Esophagus squamous epithelium (tissue), 5 donors: ENCODE results near the gene RASL11B. TPM values are rescaled to one million over a fixed set of nuclear protein-coding genes. Genes with fewer than 3 reads are reported as not detected.
"Not testable (repeated sequence)": the region's sequence is repeated elsewhere in the genome, so short reads cannot be mapped to it uniquely, and the experiment has no call there.

Source experiments
- DNase-seq: peaks from one replicate; lab custom pipeline; 2025; lab: John Stamatoyannopoulos, UW
- H3K27ac ChIP-seq, 4 donors: fragments of 200-600 bp; sonication (generic); one replicate each; pipeline ENCODE4 v1.5.1; 2016 to 2019; ENCODE audit warnings: mild to moderate bottlenecking in 1 of 4
- H3K27me3 ChIP-seq, 4 donors: fragments of 200-600 bp; sonication (generic); 1 replicate in 3 of 4; 2 replicates in 1 of 4; pipeline versions ENCODE4 v1.5.1 to v1.6.0; 2017 to 2021; ENCODE audit warnings: antibody characterized with exemption in 1 of 4
- H3K36me3 ChIP-seq, 3 donors: fragments of 200-600 bp; sonication (generic); one replicate each; pipeline ENCODE4 v1.5.1; 2016 to 2019
- H3K4me1 ChIP-seq, 3 donors: fragments of 200-600 bp; sonication (generic); one replicate each; pipeline ENCODE4 v1.5.1; 2017 to 2019
- H3K4me3 ChIP-seq, 4 donors: fragments of 200-600 bp; sonication (generic); 1 replicate in 3 of 4; 2 replicates in 1 of 4; pipeline ENCODE4 v1.5.1; 2016 to 2019; ENCODE audit warnings: mild to moderate bottlenecking in 2 of 4, moderate library complexity in 1 of 4
- H3K9me3 ChIP-seq, 3 donors: fragments of 200-600 bp; sonication (generic); one replicate each; pipeline ENCODE4 v1.5.1; 2016 to 2019
- CTCF ChIP-seq, 6 experiments: fragments of 450-650 bp in 4 of 6; fragments of 200-600 bp in 2 of 6; sonication (generic) in 2 of 6; IDR thresholded peaks; one replicate each; pipeline ENCODE4 v1.5.1; 2016 to 2019; ENCODE audit warnings: antibody characterized with exemption in 6 of 6, mild to moderate bottlenecking in 4 of 6, moderate library complexity in 4 of 6
- POLR2A ChIP-seq, 4 donors: fragments of 450-650 bp; IDR thresholded peaks; one replicate each; pipeline ENCODE4 v1.6.1; 2017; ENCODE audit warnings: antibody characterized with exemption in 4 of 4, mild to moderate bottlenecking in 4 of 4, moderate library complexity in 3 of 4
- WGBS, 2 donors: methylation state at CpG; one replicate each; pipeline ENCODE4 v1.1.5; 2018; 5-methylcytosine and 5-hydroxymethylcytosine counted together
- intact Hi-C: fragments of 100-400 bp; cut with DNase I; formaldehyde crosslinking; loops from one replicate; pipeline ENCODE4 v1.15.0; 2022
- total RNA-seq, 4 donors: library from RNA; depleted of rRNA; stranded (reverse); fragments of >200 nt; gene quantifications; one replicate each; pipeline ENCODE4 v1.1.0, GENCODE V29; 2016
- donor health status: DM: yes; HTN: yes; CAD: no.

The RASL11B gene
- total RNA-seq, 4 donors from 2014 or later, result 0.15 to 0.97 (median 0.83) TPM

- TF ChIP-seq POLR2A (IDR thresholded peaks at IDR 0.05), result no peak
- no peak for TF ChIP-seq CTCF (IDR thresholded peaks at IDR 0.05)
- no peaks in the 10 kb centered on the region for H3K27me3 ChIP-seq
- H3K9me3 ChIP-seq, result no peaks in the 10 kb centered on the region
- H3K4me1 ChIP-seq, result peaks cover 9 to 29% (median 21%) of the 10 kb centered on the region in 3 donors
- no peak overlapping the region for H3K4me3 ChIP-seq
- intact Hi-C loops, result no loop called here
- 85 to 89% methylated on average over 6 of the region's 6 CpGs for WGBS, 2 donors
- no peaks in the 10 kb centered on the region for H3K36me3 ChIP-seq
- DNase-seq, result no peak
- H3K27ac ChIP-seq, result peak overlapping the region in 2 of 4 donors; percentile 73 to 78
Observed at GRCh38 chr4:52824270-52824602, 37.9 kb upstream of the RASL11B start.

GRCh38 chr4:52824603-52825459, 37.3 kb upstream of the RASL11B start:
- Histone ChIP-seq H3K4me3 (no peak overlapping the region), H3K4me1 (peaks cover 9 to 29% (median 21%) of the 10 kb centered on the region in 3 donors), H3K36me3 (no peaks in the 10 kb centered on the region), H3K27ac (peak overlapping the region in 2 of 4 donors; percentile 73 to 78), H3K27me3 (no peaks in the 10 kb centered on the region), H3K9me3 (no peaks in the 10 kb centered on the region)
- TF ChIP-seq CTCF (IDR thresholded peaks at IDR 0.05) (no peak), POLR2A (IDR thresholded peaks at IDR 0.05) (no peak)
- 51 to 80% methylated on average over 8 to 10 of the region's 12 CpGs for WGBS, 2 donors
- intact Hi-C loops, result no loop called here
- no peak for DNase-seq

- H3K4me1 ChIP-seq, result peaks cover 9 to 29% (median 21%) of the 10 kb centered on the region in 3 donors
- no peak for DNase-seq
- no peak for TF ChIP-seq POLR2A (IDR thresholded peaks at IDR 0.05)
- TF ChIP-seq CTCF (IDR thresholded peaks at IDR 0.05), result no peak
- no peak overlapping the region for H3K4me3 ChIP-seq
- intact Hi-C loops, result no loop called here
- no peaks in the 10 kb centered on the region for H3K27me3 ChIP-seq
- peak overlapping the region in 1 of 4 donors; percentile 73 for H3K27ac ChIP-seq
- no peaks in the 10 kb centered on the region for H3K9me3 ChIP-seq
- 62 to 80% methylated on average over 1 to 3 of the region's 3 CpGs for WGBS, 2 donors
- H3K36me3 ChIP-seq, result no peaks in the 10 kb centered on the region
Observed at GRCh38 chr4:52825460-52826090, 36.5 kb upstream of the RASL11B start.

- no peak for TF ChIP-seq CTCF (IDR thresholded peaks at IDR 0.05)
- no peak for TF ChIP-seq POLR2A (IDR thresholded peaks at IDR 0.05)
- no peaks in the 10 kb centered on the region for H3K9me3 ChIP-seq
- peaks cover 12 to 40% (median 15%) of the 10 kb centered on the region in 3 donors for H3K4me1 ChIP-seq
- WGBS, 2 donors, result 36 to 45% methylated on average over 3 of the region's 3 CpGs
- no peaks in the 10 kb centered on the region for H3K36me3 ChIP-seq
- H3K27me3 ChIP-seq, result no peaks in the 10 kb centered on the region
- intact Hi-C loops, result no loop called here
- peak overlapping the region in 3 of 4 donors; percentile 4 to 58 (median 34) for H3K27ac ChIP-seq
- no peak for DNase-seq
- no peak overlapping the region for H3K4me3 ChIP-seq
Observed at GRCh38 chr4:52833941-52834525, 28.1 kb upstream of the RASL11B start.

GRCh38 chr4:52834641-52835456, 27.3 kb upstream of the RASL11B start:
- H3K36me3 ChIP-seq, intact Hi-C loops, H3K27me3 ChIP-seq, H3K9me3 ChIP-seq, DNase-seq, H3K4me3 ChIP-seq: not testable (repeated sequence)
- Histone ChIP-seq H3K27ac (peak overlapping the region in 3 of 4 donors; percentile 4 to 58 (median 34)), H3K4me1 (peaks cover 12 to 47% (median 17%) of the 10 kb centered on the region in 3 donors)
- 84 to 92% methylated on average over 5 to 8 of the region's 8 CpGs for WGBS, 2 donors
